NCI-H146 (cell line): ENCODE measurements around the gene HDAC8.

Experiments used
- DNase-seq: peaks from one replicate; lab custom pipeline; 2025; lab: John Stamatoyannopoulos, UW

Gene HDAC8

GRCh38 chrX:72294497-72294896 is 278.1 kb downstream of the HDAC8 start:
- no peak for DNase-seq

- DNase-seq = no peak
These were observed 290.3 kb downstream of the HDAC8 start for GRCh38 chrX:72282302-72282701.

GRCh38 chrX:72280321-72280845 is 292.3 kb downstream of the HDAC8 start:
- DNase-seq = no peak
